Bronchial epithelial cell (primary cell): ENCODE data around the gene FUZ. TPM values are rescaled to one million over a fixed set of nuclear protein-coding genes. Genes with fewer than 3 reads are reported as not detected.

Experiments
- DNase-seq: peaks from one replicate; pipeline ENCODE4 v3.0.0-alpha.2; 2010; ENCODE audit warnings: low read depth
- FAIRE-seq: peaks from 2 replicates; lab custom pipeline; 2011; peaks lifted over from hg19 to GRCh38; lab: Jason Lieb, UNC
- H3K27me3 ChIP-seq: 2 replicates; pipeline ENCODE4 v1.5.1; 2011; ENCODE audit warnings: low read length; ENCODE audit not compliant: control insufficient read depth, insufficient read depth
- H3K36me3 ChIP-seq: 2 replicates; pipeline ENCODE4 v1.5.1; 2011; ENCODE audit warnings: low read length; ENCODE audit not compliant: control insufficient read depth, insufficient read depth
- H3K4me3 ChIP-seq: 2 replicates; pipeline ENCODE4 v1.5.1; 2011; ENCODE audit warnings: mild to moderate bottlenecking, low read depth, low read length, control low read depth
- CTCF ChIP-seq: IDR thresholded peaks from 2 replicates; pipeline ENCODE4 v1.5.1; 2011; ENCODE audit warnings: mild to moderate bottlenecking, moderate library complexity, low read length, control low read depth, inconsistent platforms; ENCODE audit not compliant: insufficient read depth, severe bottlenecking
- total RNA-seq: library from RNA; depleted of rRNA; stranded (reverse); fragments of >200 nt; gene quantifications from 2 replicates; pipeline ENCODE4 v1.2.1, GENCODE V29; 2014

FUZ gene
- total RNA-seq, 1 donor from 2014 or later, result 12.1 TPM

DNA sequence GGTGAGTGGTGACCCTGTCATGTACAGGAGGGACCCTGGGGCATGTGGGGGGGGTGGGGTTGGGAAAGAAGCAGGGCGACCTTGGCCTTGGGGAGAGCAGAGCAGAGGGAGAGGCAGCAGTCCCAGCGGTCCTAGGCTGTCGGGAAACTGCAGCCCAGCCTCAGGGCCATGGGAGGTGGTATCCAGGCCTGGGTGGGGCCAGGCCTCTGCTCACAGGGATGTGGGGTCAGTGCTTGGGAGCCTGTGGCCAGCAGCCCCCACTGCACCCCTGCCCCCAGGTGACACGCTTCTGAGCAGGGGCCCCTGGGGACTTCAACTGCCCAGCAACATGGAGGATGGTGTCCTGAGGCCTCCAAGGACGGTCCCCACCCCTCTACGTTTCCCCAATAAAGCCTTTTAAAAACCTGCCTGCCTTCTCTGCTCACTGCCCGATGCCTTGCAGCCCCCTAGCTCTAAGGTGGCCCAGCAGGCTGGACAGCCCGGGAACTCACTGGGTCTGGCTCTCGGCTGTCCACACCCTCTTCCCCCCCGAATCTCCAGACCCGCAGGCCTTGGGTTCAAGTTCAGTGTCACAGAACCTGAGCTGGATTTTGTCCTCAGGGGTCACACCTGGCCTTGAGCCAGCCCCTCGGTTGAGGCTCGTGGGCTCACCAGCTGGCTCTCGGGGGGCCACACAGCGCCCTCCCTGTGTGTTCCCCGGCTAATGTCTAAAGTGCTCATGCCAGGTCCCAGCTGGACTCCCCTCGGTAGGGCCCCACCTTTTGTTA, 47.4 kb upstream of the FUZ start:
- DNase-seq, result no peak
- Histone ChIP-seq H3K27me3 (no peaks in the 10 kb centered on the region), H3K36me3 (peaks cover 30% of the 10 kb centered on the region), H3K4me3 (no peak overlapping the region)
- no peak for FAIRE-seq
- TF ChIP-seq CTCF, result no peak

DNA sequence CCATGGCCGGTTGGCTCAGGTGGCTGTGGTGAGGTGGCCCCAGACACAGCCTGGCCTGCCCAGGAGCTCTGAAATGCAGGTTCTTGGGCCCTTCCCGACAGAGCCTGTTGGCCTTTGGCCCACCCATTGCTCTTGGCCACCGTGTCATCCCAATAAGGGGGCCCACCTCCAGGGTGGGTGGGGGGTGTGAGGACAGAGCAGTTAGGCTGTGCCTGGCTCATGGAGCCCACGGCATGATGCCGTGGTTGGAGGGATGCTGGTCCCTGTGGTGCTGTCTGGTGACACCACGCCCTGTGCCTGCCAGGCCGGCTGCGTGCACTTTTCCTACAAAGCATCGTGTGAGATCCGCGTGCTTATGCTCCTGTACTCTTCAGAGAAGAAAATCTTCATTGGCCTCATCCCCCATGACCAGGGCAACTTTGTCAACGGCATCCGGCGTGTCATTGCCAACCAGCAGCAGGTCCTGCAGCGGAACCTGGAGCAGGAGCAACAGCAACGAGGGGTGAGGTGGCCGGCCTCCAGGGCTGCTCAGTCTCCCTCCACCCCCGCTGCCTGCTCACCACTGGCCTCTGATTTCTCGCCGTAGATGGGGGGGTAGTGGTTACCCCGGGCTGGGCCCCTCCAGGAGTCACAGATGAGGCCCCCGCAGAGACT, 46.7 kb upstream of the FUZ start:
- Histone ChIP-seq H3K27me3 (no peaks in the 10 kb centered on the region), H3K36me3 (peaks cover 31% of the 10 kb centered on the region), H3K4me3 (no peak overlapping the region)
- FAIRE-seq, result no peak
- TF ChIP-seq CTCF, result no peak
- no peak for DNase-seq

DNA sequence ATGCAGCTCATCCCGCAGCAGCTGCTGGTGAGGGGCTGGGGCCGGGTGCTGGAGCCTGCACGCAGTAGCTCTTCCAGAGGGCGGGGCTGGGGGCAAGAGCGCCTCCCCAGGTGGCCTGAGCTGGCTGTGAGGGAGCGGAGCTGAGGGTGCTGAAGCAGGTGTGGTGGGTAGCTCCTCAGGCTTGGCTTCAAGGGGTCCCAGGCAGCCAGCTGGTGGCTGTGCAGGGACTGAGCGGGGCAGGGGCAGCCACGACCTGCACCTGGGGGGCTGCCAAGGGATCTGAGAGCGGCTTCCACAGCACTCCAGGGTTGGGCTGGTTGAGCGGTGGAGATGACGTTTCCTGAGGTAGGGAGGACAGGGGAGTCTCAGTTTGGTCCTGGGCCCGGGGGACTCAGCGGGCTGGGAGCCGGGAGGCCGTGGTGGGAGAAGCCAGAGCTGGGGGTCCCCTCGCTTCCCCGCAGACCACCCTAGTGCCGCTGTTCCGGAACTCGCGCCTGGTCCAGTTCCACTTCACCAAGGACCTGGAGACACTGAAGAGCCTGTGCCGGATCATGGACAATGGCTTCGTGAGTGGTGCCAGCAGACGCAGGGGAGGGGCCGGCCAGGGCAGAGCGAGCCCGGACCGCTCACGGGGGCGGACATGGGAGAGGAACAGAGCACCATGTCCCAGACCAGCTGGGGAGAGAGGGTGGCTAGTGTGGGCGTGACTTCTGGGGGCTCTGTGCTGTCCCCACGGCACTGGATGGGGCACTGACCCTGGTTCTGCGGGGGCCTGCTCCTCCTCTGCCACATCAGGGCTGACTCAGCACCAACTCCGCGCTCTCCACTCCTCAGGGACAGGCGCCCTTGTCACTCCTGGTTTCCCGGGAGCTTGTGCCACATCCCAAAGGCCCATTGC, 45.2 kb upstream of the FUZ start:
- TF ChIP-seq CTCF, result no peak
- Histone ChIP-seq H3K36me3 (peaks cover 24% of the 10 kb centered on the region), H3K27me3 (no peaks in the 10 kb centered on the region), H3K4me3 (no peak overlapping the region)
- DNase-seq (no peak), FAIRE-seq (no peak)

DNA sequence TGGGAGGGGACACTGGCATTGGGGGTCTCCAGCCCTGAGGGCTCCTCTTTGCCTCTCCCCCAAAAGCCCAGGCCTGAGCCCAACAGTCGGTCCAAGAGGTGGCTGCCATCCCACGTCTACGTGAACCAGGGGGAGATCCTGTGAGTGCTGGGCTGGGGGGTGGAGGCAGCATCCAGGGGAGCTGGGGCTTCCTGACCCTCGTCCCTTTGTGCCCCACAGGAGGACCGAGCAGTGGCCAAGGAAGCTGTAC, 44.7 kb upstream of the FUZ start:
- FAIRE-seq (peak; percentile 23), DNase-seq (no peak)
- Histone ChIP-seq H3K4me3 (no peak overlapping the region), H3K27me3 (no peaks in the 10 kb centered on the region), H3K36me3 (peaks cover 23% of the 10 kb centered on the region)
- no peak for TF ChIP-seq CTCF

GRCh38 chr19:49857061-49857837, 44.2 kb upstream of the FUZ start:
- FAIRE-seq, result no peak
- Histone ChIP-seq H3K27me3 (no peaks in the 10 kb centered on the region), H3K4me3 (no peak overlapping the region), H3K36me3 (peaks cover 21% of the 10 kb centered on the region)
- no peak for TF ChIP-seq CTCF
- no peak for DNase-seq
